HL-60 (cell line): ENCODE results near the gene MICAL2.

Experiments used
- CTCF ChIP-seq: IDR thresholded peaks from one replicate; pipeline ENCODE4 v1.5.1; 2011; ENCODE audit warnings: low read length, control low read depth, inconsistent platforms; ENCODE audit not compliant: insufficient read depth
- GABPA ChIP-seq: IDR thresholded peaks from 2 replicates; pipeline ENCODE4 v1.6.1; 2012; ENCODE audit warnings: low read depth
- POLR2AphosphoS5 ChIP-seq: IDR thresholded peaks from 2 replicates; pipeline ENCODE4 v1.6.1; 2012; ENCODE audit warnings: low read depth
- REST ChIP-seq: IDR thresholded peaks from 2 replicates; pipeline ENCODE4 v1.6.1; 2012; ENCODE audit warnings: low read depth; ENCODE audit not compliant: insufficient replicate concordance
- SPI1 ChIP-seq: IDR thresholded peaks from 2 replicates; pipeline ENCODE4 v1.6.1; 2012; ENCODE audit warnings: low read depth, mild to moderate bottlenecking, borderline replicate concordance

GRCh38 chr11:12288931-12289666 lies 178.7 kb downstream of the MICAL2 start:
- TF ChIP-seq SPI1 (no peak), CTCF (no peak), POLR2AphosphoS5 (no peak), GABPA (no peak), REST (no peak)
